HG02588 (cell line): ENCODE results near the gene USP6NL.
A peak's percentile ranks its signal among the peaks of the same experiment; 100 is the strongest.
"Not testable (repeated sequence)": the region's sequence is repeated elsewhere in the genome, so short reads cannot be mapped to it uniquely, and the experiment has no call there.

Experiments
- ATAC-seq: cut with Tn5 transposase; IDR thresholded peaks from one replicate; pipeline ENCODE4 v1.9.1; 2021; ENCODE audit warnings: mild to moderate bottlenecking, moderate library complexity; ENCODE audit not compliant: unreplicated experiment

Gene USP6NL

GRCh38 chr10:11448545-11449244 is 162.8 kb downstream of the USP6NL start:
- peak; percentile 88 for ATAC-seq

- ATAC-seq: peak; percentile 49
Measured at GRCh38 chr10:11448190-11448544, 163.3 kb downstream of the USP6NL start.

GRCh38 chr10:11447586-11447985 is 163.9 kb downstream of the USP6NL start:
- ATAC-seq: no peak

GRCh38 chr10:11446864-11447263 is 164.6 kb downstream of the USP6NL start:
- ATAC-seq: no peak

GRCh38 chr10:11446133-11446532 is 165.3 kb downstream of the USP6NL start:
- no peak for ATAC-seq

GRCh38 chr10:11444531-11445228 is 166.8 kb downstream of the USP6NL start:
- ATAC-seq: no peak

- ATAC-seq: no peak
Measured at GRCh38 chr10:11444155-11444530, 167.3 kb downstream of the USP6NL start.

GRCh38 chr10:11443468-11444154 is 167.8 kb downstream of the USP6NL start:
- ATAC-seq: no peak

- no peak for ATAC-seq
Measured at GRCh38 chr10:11442001-11442773, 169.3 kb downstream of the USP6NL start.

GRCh38 chr10:11441151-11441535 is 170.3 kb downstream of the USP6NL start:
- ATAC-seq: no peak

- ATAC-seq: peak; percentile 48
Measured at GRCh38 chr10:11440250-11441150, 170.9 kb downstream of the USP6NL start.

GRCh38 chr10:11439523-11440053 is 171.9 kb downstream of the USP6NL start:
- ATAC-seq: no peak

- ATAC-seq: no peak
Measured at GRCh38 chr10:11437391-11438142, 173.9 kb downstream of the USP6NL start.

- ATAC-seq: not testable (repeated sequence)
Measured at GRCh38 chr10:11436445-11436844, 175.0 kb downstream of the USP6NL start.

GRCh38 chr10:11435581-11435981 is 175.9 kb downstream of the USP6NL start:
- ATAC-seq: no peak

GRCh38 chr10:11434324-11434723 is 177.1 kb downstream of the USP6NL start:
- no peak for ATAC-seq

- no peak for ATAC-seq
Measured at GRCh38 chr10:11433657-11434056, 177.8 kb downstream of the USP6NL start.

GRCh38 chr10:11431216-11431555 is 180.3 kb downstream of the USP6NL start:
- ATAC-seq: no peak

- ATAC-seq: no peak
Measured at GRCh38 chr10:11430421-11431215, 180.8 kb downstream of the USP6NL start.
